MCF 10A (cell line): ENCODE results near the gene POLE3. TPM values are rescaled to one million over a fixed set of nuclear protein-coding genes. Genes with fewer than 3 reads are reported as not detected.
"Not testable (repeated sequence)": the region's sequence is repeated elsewhere in the genome, so short reads cannot be mapped to it uniquely, and the experiment has no call there.

Experiments used
- BruUV-seq: library from RNA; stranded (reverse); fragments of 400-500 nt; replicated peaks from 2 replicates; lab custom pipeline; 2021; lab: Mats Ljungman, UMichigan
- CTCF ChIA-PET: fragments of 300-600 bp; sonication (Branson Sonifier 250); formaldehyde crosslinking; extraction: SDS; loops from one replicate; lab custom pipeline; 2021; ENCODE audit warnings: antibody characterized with exemption, inconsistent platforms; lab: Yijun Ruan, JAX
- POLR2A ChIA-PET: fragments of 300-600, 350-650 bp; sonication (Branson Sonifier 250); formaldehyde crosslinking; extraction: SDS; loops from one replicate; lab custom pipeline; 2020; ENCODE audit warnings: antibody characterized with exemption, inconsistent platforms; lab: Yijun Ruan, JAX
- DNase-seq: peaks from one replicate; pipeline ENCODE4 v3.0.0-alpha.2; 2018; ENCODE audit not compliant: unreplicated experiment
- H3K27ac Mint-ChIP-seq: one replicate; pipeline ENCODE4 v1.8.0; 2022; ENCODE audit warnings: mild to moderate bottlenecking, low read depth, mixed read lengths; ENCODE audit not compliant: unreplicated experiment
- H3K27me3 Mint-ChIP-seq: one replicate; pipeline ENCODE4 v1.8.0; 2022; ENCODE audit warnings: mixed read lengths; ENCODE audit not compliant: insufficient read depth, unreplicated experiment
- H3K36me3 Mint-ChIP-seq: one replicate; pipeline ENCODE4 v1.8.0; 2022; ENCODE audit warnings: mild to moderate bottlenecking, moderate library complexity, mixed read lengths; ENCODE audit not compliant: insufficient read depth, unreplicated experiment
- H3K4me1 Mint-ChIP-seq: one replicate; pipeline ENCODE4 v1.8.0; 2022; ENCODE audit warnings: mixed read lengths; ENCODE audit not compliant: insufficient read depth, unreplicated experiment
- H3K4me3 Mint-ChIP-seq: one replicate; pipeline ENCODE4 v1.8.0; 2022; ENCODE audit warnings: mild to moderate bottlenecking, moderate library complexity, mixed read lengths; ENCODE audit not compliant: unreplicated experiment
- H3K9me3 Mint-ChIP-seq: one replicate; pipeline ENCODE4 v1.8.0; 2022; ENCODE audit warnings: mixed read lengths; ENCODE audit not compliant: unreplicated experiment
- intact Hi-C: fragments of 100-400 bp; cut with micrococcal nuclease; formaldehyde crosslinking; loops from 2 replicates; pipeline ENCODE4 v1.14.1; 2022
- total RNA-seq: library from RNA; stranded (reverse); gene quantifications from 2 replicates; pipeline ENCODE4 v1.2.3, GENCODE V29; 2022
- TF ChIP-seq, protein P1 (sequence below): fragments of 200-600 bp; IDR thresholded peaks from one replicate; pipeline ENCODE4 v1.8.0; 2022; ENCODE audit warnings: antibody characterized with exemption, mild to moderate bottlenecking; ENCODE audit not compliant: unreplicated experiment

Gene POLE3
- total RNA-seq, 1 experiment from 2014 or later: 54.0 TPM

DNA sequence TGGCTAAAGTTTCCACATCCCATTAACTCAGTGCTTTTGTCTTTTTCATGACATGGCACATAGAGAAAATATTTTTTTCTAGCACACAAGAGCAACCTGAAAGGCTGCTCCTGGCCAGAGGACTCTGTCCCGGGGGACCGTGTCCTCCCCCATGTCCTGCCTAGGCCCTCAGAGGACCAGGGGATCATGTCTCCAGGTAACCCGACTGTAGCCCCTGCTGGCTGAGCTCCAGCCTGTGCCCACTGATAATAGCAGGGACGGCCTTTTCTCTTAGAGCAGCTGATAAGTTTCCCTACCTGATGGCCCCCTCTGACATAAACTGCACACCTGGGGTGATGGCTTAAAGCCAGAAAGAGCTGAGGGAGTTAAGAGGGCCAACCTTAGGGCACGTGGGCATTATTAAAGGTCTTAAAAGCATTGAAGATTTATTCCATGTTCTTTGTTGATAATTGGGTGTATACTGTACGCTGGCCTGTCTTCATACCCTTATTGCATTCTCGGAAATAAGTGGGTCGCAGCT, 39.6 kb downstream of the POLE3 start:
- no TSS peak for BruUV-seq
- H3K36me3 Mint-ChIP-seq: peaks cover 12% of the 10 kb centered on the region
- ChIA-PET CTCF (interaction anchor here (0.6 kb wide), 1 partner anchor 1447 kb away, joined by 3 read pairs; no protein-coding TSS in a partner anchor), POLR2A (no interaction called here)
- intact Hi-C loops: no loop called here
- no peak for DNase-seq
- no peaks in the 10 kb centered on the region for H3K9me3 Mint-ChIP-seq
- peaks cover 8% of the 10 kb centered on the region for H3K4me1 Mint-ChIP-seq
- no peaks in the 10 kb centered on the region for H3K27me3 Mint-ChIP-seq
- TF ChIP-seq, protein P1, sequence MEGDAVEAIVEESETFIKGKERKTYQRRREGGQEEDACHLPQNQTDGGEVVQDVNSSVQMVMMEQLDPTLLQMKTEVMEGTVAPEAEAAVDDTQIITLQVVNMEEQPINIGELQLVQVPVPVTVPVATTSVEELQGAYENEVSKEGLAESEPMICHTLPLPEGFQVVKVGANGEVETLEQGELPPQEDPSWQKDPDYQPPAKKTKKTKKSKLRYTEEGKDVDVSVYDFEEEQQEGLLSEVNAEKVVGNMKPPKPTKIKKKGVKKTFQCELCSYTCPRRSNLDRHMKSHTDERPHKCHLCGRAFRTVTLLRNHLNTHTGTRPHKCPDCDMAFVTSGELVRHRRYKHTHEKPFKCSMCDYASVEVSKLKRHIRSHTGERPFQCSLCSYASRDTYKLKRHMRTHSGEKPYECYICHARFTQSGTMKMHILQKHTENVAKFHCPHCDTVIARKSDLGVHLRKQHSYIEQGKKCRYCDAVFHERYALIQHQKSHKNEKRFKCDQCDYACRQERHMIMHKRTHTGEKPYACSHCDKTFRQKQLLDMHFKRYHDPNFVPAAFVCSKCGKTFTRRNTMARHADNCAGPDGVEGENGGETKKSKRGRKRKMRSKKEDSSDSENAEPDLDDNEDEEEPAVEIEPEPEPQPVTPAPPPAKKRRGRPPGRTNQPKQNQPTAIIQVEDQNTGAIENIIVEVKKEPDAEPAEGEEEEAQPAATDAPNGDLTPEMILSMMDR: no peak
- H3K27ac Mint-ChIP-seq: no peak overlapping the region
- no peak overlapping the region for H3K4me3 Mint-ChIP-seq

DNA sequence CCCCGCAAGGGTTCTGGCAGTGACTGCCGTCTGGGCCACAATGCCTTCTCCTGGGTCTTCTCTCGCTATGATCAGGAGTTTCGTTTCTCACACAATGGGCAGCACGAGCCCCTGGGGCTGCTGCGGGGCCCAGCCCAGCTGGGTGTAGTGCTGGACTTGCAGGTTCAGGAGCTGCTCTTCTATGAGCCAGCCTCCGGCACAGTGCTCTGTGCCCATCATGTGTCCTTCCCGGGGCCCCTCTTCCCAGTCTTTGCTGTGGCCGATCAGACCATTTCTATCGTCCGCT, 40.7 kb downstream of the POLE3 start:
- Mint-ChIP-seq H3K9me3 (no peaks in the 10 kb centered on the region), H3K36me3 (peaks cover 8% of the 10 kb centered on the region), H3K4me3 (no peak overlapping the region), H3K27me3 (no peaks in the 10 kb centered on the region), H3K4me1 (peaks cover 9% of the 10 kb centered on the region), H3K27ac (no peak overlapping the region)
- ChIA-PET CTCF (interaction anchor here (0.7 kb wide), 1 partner anchor 32 kb away, joined by 3 read pairs; no protein-coding TSS in a partner anchor), POLR2A (interaction anchor here (0.6 kb wide), 1 partner anchor 31 kb away, joined by 3 read pairs; no protein-coding TSS in a partner anchor)
- TF ChIP-seq, protein P1: no peak
- BruUV-seq: no TSS peak
- intact Hi-C loops: no loop called here
- no peak for DNase-seq

DNA sequence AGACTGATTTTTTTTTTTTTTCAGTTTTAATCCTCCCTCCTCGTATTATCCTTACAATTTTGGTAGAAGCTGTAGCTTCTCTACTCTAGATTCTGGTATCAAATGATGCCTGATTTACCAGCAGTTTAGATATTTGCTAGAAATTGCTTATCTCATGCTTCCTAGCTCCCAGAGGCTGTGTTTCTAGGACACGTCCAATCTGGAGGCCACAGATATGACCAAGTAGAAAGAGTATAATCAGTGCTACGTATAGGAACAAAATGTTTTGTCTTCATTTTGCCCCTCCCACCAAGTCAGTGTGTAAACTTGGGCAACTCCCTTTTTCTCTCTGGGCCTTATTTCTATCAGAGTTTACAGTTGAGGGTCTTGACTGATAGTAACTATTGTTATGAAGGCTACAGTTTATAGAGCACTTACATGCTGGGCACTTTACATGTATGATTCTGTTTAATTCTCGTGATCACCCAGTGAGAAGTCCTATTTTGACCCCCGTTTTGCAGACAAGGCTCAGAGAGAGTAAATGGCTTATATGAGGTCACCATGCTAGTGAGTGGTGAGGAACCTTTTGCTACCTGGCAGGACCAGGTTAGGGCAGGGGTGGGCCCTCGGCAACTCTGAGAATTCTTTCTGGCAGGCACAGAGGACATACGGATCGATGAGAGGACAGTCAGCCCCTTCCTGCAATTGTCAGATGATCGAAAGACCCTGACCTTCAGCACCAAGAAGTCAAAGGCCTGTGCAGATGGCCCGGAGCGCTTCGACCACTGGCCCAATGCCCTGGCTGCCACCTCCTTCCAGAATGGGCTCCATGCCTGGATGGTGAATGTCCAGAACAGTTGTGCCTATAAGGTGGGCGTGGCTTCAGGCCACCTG, 41.3 kb downstream of the POLE3 start:
- intact Hi-C loops: no loop called here
- Mint-ChIP-seq H3K36me3 (peaks cover 6% of the 10 kb centered on the region), H3K4me1 (peaks cover 9% of the 10 kb centered on the region), H3K27ac (no peak overlapping the region), H3K9me3 (no peaks in the 10 kb centered on the region), H3K27me3 (no peaks in the 10 kb centered on the region), H3K4me3 (no peak overlapping the region)
- DNase-seq: no peak
- ChIA-PET CTCF (interaction anchor here (0.7 kb wide), 1 partner anchor 33 kb away, joined by 3 read pairs; no protein-coding TSS in a partner anchor), POLR2A (interaction anchor here (0.6 kb wide), 1 partner anchor 30 kb away, joined by 3 read pairs; no protein-coding TSS in a partner anchor)
- BruUV-seq: no TSS peak
- TF ChIP-seq, protein P1: no peak

DNA sequence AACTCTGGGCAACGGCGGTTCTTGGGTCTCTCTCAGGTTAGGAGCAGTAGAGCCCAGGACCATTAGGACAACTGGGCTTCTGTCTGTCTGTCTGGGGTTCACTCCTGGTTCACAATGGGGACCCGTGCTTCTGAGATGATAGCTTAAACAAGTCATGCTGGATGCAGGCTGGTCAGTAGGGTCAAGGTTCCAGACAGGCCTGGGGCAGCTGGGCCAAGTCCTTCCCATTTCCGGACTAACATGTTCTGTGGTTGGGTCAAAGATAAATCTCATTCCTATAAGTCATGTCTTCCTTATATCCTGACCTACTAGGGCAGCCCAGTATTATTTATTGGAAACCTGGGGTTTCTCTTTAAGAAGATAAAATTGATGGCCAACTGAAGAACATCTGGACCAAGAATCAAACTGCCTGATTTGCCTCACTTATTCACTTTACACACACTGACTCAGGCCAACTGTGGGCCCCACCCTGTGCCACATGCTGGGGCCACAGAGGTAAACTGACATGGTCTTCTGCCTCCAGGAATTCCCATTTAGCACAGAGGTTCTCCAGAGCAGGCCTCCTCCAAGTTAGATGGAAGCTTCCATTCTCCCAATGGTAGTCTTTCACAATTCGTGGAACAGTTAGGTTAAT, 42.0 kb downstream of the POLE3 start:
- Mint-ChIP-seq H3K27ac (no peak overlapping the region), H3K4me3 (no peak overlapping the region), H3K9me3 (no peaks in the 10 kb centered on the region), H3K27me3 (no peaks in the 10 kb centered on the region), H3K36me3 (peaks cover 6% of the 10 kb centered on the region), H3K4me1 (peaks cover 9% of the 10 kb centered on the region)
- no TSS peak for BruUV-seq
- intact Hi-C loops: no loop called here
- no peak for DNase-seq
- TF ChIP-seq, protein P1: no peak
- ChIA-PET CTCF (interaction anchor here (1.1 kb wide), 1 partner anchor 286 kb away, joined by 3 read pairs; no protein-coding TSS in a partner anchor), POLR2A (interaction anchor here (0.6 kb wide), 1 partner anchor 29 kb away, joined by 3 read pairs; no protein-coding TSS in a partner anchor)

DNA sequence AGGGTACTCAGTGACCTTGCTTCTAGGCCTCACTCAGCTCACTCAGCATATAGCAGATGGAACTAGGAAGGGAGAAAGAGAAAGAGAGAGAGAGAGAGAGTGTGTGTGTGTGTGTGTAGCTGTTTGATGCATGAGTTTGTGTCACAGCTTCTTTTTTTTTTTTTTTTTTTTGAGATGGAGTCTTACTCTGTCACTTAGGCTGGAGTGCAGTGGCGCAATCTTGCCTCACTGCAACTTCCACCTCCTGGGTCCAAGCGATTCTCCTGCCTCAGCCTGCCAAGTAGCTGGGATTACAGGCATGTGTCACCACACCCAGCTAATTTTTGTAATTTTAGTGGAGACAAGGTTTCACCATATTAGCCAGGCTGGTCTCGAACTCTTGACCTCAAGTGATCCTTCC, 44.8 kb downstream of the POLE3 start:
- intact Hi-C loops, H3K27me3 Mint-ChIP-seq, H3K36me3 Mint-ChIP-seq, H3K27ac Mint-ChIP-seq, BruUV-seq, H3K9me3 Mint-ChIP-seq, H3K4me3 Mint-ChIP-seq: not testable (repeated sequence)
- POLR2A ChIA-PET: interaction anchor here (0.7 to 1.4 kb wide), 2 partner anchors 36 to 90 kb away, joined by 3 read pairs; partner anchors contain the start of genes CDC26 and PRPF4
- peaks cover 15% of the 10 kb centered on the region for H3K4me1 Mint-ChIP-seq
- CTCF ChIA-PET: interaction anchor here (0.7 to 1.2 kb wide), 3 partner anchors 14 to 1676 kb away, joined by 3 to 4 read pairs (median 3); no protein-coding TSS in a partner anchor
- DNase-seq: peak; percentile 42
